Stimulated activated CD4-positive, alpha-beta T cell treated with anti-CD3 and anti-CD28 coated beads, TNF-alpha, amount 100 ng/mL, for 1 hour (primary cell): ENCODE results near the gene TMEM269.

ENCODE experiments used
- DNase-seq, 3 donors: peaks; one replicate each; pipeline ENCODE4 v3.0.0-alpha.2; 2020; ENCODE audit warnings: low read depth in 3 of 3, low spot score in 1 of 3

Gene TMEM269, protein sequence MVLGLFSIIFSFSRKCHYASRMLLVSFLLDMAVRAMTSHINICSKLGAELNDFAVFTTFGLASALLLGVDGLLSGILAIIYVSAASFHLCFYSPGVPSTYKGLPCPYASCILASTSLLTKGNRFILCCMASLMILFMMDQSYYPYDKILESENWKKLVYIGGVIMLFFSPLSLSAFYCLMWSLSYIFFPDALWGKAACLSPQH

DNA sequence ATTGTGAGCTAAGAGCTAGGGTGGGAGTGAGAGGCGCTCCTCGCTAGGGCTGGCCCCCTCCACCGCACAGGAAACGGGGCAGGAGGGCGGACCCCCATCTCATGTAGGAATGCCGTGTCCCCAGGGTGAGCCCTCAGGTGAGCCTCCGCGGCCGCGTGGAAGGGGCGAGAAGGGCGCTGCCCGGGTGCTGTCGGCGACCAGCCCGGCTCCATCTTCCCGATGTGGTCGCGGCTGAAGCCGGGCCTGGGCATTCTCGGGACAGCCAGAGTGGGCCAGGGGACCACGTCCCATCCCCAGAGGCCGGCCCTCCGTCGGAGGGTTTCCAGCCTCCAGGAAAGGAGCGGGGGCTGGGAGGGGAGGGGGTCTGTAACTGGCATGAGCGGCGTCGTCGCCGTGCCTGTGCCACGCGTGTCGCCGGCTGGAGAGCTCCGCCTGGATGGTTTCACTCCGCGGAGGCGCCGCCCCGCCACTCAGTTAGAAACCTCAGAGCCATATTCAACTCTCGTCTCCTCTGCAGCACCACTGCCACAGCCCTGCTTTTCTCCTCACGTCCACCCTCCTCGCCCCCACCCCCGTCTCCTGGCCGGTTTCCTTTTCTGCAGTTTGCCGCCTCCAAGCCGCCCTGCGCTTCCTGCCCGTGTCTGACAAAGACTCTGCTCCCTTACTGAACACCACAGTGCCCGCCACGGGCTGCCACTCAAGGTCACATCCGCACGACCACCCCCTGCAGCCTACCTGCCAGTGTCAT lies at the start of gene TMEM269:
TSS of gene TMEM269 (plus strand) at position 46 of the 748 bp plus-strand sequence. CDS start 4,903 bp downstream, outside the sequence.
- DNase-seq = peak in 2 of 3 donors; percentile 12 to 24

DNA sequence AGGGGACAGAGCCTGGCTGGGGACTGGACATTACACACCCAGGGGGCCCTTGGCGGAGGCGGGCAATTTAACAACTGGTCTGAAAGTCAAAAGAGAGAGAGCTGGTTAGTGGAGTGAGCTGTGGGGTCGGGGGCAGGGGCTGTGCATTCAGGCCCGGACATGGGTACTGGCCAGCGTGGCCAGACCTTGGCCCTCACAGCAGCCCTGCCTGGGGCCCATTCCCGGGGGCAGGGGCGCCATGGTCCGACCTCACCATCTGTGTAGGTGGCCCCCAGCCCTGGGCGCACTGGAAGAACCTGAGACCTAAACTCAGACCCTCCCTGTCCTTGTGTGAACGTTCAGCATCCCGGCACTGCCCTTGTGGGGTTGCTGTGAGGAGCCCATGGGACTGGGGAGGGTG lies 49.7 kb upstream of the TMEM269 start:
- no peak for DNase-seq

DNA sequence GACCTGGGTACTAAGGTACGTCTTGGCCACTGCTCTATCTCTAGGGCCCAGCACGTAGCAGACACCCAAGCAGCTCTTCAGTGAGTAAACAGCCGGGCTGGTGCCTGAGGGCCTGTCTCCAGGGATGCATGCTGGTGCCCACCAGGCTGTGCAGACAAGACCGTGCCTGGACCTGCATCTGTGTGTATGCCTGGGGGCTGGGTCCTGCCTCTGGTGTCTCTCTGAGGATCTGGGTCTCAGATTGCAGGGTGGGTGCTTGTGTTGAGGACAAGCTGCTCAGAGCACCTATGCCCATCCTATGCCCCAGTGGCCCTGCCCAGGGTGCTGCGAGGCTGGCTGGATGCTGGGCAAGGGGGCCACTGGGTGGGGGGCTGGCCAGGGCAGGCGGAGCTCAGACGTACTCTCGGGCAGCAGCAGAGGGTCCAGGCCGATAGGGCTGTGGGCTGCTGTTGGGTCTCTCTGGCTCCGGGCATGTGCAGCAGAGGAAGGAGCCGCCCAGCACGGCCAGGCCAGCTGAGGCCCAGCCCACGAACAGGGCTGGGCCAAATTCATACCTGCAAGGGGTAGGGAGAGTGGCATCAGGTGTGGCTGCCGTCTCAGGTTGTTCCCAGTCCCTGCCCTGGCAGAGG lies 49.2 kb upstream of the TMEM269 start:
- DNase-seq = no peak

DNA sequence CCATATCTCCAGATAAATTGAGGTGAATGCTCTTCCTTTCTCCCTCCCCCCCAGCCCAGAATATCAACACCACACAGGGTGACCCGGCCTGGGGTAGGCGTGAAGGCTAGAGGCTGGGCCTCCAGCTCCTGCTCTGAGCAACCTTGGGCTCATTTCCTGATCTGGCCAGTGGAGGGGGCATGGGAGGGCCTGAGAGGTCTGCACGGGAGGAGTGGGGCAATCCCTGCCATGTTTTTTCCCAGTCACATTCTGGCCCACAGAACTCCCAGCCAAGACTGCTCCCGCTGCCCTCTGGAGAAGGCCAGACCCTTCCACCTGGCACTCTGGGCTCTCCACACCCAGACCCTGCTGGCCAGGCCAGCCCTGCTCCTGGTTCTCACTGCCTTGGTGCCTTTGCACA lies 48.6 kb upstream of the TMEM269 start:
- DNase-seq = no peak

DNA sequence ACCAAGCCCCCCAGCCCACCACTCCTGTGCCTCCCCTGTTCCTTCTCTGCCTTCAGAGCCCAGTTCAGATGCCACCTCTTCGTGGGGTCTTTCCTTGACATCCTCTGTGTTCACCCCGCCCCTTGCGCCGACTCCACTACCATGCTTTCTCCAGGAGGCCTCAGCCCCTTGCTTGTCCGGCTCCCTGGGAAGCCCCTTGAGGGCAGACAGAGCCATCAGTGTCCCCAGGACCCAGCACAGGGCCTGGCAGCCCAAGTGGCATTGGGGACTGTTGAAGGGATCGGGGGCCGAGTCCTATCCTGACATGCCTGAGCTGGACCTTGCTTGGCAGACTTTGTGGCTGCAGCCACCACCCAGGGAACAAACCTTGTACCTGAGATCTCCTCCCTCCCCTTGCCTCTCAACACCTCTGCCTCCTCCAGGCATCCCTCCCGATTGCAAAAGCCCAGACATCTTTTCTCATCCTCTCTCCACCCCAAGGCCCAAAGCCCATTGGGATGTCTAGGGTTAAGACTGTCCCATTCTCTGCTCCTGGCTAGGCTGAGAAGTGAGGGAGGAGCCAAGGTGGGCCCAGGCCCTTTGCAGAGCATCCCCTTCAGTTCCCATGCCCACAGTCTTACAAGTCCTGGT lies 48.1 kb upstream of the TMEM269 start:
- DNase-seq = no peak

DNA sequence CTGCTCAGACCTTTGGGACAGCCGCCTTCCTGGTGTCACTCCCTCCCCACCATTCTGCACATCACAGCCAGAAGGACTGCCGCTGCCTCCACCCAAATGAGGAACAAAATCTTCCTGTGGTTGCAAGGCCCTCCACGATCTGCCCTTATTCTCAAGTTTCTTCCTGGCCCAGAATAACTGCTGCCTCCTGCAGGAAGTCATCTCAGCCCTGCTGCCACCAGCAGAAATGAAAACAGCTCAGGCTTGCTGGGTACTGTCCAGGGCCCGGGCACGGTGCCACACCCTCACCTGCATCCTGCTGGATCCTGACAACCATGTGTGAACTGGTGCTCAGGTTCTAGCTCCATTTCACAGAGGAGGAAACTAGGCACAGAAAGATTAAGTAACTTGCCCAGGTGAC lies 47.5 kb upstream of the TMEM269 start:
- DNase-seq = no peak

DNA sequence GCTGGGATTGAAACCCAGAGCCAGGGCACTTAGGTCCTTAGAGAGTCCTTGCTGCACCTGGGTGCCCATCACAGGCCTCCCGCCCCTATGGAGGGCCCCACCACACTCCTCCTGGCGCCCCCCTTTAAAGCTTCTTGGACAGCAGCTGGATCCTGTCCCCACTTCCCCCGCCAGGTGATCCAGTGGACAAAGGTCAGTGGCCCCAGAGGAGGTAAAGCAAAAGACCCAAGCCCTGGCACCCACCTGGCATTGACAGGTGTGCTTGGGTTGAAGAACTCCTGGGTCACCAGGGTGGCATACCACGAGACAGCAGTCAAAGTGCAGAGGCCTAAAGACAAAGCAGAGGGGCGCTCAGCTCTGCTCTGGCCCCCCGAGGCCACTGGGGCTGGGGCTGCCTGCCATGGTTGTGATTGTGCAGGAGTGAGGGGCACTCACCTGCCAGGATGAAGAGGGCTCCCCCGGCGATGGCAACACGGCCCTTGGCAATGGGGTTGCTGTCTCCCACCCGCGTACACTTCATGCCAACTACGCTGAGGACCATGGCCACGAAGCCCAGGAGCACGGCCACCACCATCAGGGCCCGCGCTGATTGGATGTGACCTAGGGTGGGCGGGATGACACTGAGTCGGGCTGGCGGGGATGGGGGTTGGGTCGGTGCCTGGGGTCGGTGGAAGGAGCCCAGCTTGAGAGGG lies 46.7 kb upstream of the TMEM269 start:
- DNase-seq = no peak

DNA sequence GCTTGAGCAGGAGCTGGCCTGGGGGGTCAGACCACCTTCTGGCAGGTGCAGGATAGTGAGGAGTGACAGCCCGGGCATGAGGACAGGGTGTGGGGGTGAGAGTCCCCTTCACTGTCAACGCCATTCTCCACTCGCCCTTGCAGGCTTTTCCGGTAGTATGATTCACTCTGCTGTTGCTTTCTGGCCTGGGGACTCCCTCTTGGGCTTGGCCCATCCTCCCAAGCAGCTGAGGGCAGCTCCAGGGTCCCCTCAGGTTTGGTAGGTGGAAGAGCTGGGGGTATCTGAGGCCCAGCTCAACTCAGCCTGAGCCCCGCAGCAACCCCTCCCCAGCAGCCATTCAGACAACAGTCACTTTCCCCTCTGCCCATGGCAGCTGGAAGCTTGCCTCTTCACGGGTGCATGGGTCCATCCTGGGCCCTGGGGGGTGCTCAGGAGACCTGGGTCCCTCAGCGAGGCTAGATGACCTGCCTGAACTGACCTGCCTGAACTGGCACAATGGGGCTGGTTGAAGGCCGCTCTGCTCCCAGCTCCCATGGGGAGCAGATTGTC lies 46.0 kb upstream of the TMEM269 start:
- no peak for DNase-seq

DNA sequence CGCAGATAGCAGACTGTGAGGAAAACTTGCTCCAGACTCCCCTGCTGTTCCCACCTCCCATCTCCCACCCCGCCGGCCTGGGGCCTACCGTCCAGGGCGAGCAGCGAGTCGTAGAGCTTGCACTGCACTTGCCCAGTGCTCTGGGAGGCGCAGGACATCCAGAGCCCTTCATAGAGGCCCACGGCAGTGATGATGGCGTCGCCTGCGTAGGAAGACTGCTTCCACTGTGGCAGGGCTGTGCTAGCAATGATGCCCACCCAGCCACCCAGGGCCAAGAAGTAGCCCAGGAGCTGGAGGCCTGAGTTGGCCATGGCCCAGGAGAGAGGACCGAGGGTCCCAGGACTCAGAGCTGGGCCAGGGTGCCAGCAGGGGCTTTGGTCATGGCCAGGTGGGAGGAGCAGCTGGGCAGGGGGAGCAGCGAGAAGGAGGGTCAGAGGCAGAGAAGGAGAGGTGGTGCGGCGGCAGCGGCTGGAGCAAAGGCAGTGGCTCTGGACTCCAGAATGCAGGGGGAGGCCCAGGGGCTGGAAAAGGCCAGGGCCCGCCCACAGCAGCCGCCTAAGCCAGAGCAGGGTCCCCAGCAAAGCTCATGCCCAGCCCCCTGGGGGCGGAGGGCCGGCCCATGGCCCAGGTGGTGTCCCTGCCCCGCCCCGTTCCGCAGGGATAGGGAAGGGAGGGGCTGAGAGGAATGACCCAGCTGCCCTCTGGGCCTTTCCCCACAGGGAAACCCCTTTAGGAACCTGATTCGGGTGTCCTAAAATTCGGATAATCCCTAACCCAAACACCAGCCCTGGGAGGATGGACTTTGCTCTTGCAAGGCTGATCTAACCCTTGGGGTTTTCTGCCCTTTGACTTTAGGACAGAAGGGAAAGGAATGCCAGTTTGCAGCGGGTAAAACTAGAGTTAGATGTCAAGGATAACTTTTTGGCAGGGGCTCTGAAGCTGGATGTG lies 44.8 kb upstream of the TMEM269 start, which contains the start of gene CLDN19:
TSS of gene CLDN19 (minus strand) at position 484 of the 948 bp plus-strand sequence. CDS start at position 311, 173 bp downstream.
- no peak for DNase-seq

DNA sequence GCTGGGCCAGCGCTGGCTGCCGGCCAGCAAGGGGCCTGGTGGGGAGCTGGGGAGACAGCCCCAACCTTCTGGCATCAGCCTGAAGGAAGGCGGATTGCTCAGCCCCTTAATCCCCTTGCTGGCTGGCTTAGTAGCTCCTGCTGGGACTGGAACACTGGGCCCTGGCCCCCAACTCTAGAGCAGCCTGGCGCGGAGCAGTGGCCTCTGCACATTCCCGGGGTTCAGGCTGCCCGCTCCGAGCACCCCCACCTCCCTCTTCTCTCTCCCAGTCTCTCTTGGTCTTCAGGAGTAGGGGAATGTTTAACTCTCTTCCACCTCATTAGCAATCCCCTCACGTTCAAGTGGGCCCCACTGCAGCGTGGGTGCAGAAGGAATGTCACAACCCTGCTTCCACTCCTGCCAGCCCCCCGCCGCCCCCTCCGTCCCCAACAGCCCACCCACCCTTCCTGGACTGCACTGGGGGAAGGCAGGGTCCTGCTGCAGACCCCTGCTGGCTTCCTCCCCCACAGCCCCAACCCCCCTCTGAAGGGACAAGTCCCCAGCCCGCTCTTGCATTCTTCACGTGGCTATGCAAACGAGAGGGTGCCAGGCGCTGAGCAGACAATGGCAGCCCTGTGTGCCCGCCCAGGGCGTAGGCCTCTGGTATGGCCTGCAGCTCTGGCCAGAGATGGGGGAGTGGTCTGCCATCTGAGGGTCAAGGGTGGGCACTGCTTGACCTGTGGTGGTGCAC lies 43.8 kb upstream of the TMEM269 start:
- no peak for DNase-seq

DNA sequence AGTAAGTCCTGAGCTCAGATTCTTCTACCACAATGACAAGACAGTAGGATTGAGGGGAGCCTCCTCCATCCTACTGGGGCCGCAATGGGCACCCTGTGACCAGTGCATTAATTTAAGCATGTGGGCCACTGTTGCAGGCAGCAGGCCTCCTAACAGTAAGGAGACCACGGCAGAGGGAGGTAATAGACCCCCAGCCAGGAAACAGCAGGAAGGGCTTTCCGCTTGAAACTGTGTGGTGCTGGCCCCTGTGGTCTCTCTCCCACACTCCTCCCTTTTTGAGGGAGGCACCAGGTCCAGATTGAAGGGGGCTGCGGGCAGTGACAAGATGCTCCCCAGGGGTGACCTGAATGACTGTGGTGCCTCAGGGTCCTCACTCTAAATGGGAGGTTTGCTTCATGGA lies 43.1 kb upstream of the TMEM269 start:
- DNase-seq = no peak

DNA sequence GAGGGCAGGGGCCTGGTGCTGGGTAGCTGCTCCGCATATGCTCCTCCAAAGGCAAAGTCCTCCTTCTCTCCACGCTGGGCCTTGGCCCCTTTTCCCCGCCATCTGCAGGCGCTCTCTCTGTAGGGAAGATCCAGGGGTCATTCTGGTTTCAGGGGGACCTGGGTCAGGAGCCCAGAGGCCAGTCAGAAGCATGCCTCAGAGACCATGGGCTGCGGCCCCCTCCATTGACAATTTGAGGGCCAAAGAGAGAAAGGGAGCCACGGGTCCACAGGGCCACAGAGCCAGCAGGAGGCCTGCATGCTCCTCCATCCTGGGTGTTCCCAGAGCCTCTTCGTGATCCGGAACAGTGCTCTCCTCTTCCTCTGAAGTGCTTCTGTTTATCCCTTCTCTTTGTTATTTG lies 42.6 kb upstream of the TMEM269 start:
- DNase-seq = no peak

DNA sequence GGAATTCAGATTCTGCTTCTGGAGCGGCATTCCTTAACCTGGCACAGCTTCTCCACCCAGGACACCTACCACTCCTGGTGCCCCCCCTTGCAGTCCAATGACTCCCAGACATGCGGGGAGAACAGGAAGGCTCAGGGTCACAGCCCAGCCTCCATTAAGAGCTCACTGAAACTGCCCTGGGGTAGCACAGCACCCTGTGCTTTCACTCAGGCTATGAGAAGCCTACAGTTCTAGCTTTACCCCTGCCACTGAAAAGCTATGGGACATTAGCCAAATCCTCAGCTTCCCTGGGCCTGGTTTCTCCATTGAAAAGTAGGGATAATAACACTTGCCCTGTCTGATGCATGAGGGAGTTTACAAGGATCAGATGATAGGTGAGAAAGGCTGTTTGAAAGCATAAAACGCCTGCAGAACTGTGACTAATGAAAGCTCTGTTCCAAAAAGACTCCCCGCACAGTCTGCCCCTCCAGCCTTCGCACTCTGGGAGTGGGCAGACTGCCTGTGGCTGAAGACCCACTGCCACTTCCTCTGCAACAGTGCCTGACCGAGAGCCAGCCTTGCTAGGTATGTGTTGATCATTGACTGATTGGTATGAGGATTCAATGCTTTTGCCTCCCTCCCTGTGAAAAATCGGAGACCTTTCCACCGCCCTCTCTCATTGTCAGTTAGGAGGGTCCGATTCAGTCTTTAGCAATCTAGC lies 42.0 kb upstream of the TMEM269 start:
- no peak for DNase-seq

DNA sequence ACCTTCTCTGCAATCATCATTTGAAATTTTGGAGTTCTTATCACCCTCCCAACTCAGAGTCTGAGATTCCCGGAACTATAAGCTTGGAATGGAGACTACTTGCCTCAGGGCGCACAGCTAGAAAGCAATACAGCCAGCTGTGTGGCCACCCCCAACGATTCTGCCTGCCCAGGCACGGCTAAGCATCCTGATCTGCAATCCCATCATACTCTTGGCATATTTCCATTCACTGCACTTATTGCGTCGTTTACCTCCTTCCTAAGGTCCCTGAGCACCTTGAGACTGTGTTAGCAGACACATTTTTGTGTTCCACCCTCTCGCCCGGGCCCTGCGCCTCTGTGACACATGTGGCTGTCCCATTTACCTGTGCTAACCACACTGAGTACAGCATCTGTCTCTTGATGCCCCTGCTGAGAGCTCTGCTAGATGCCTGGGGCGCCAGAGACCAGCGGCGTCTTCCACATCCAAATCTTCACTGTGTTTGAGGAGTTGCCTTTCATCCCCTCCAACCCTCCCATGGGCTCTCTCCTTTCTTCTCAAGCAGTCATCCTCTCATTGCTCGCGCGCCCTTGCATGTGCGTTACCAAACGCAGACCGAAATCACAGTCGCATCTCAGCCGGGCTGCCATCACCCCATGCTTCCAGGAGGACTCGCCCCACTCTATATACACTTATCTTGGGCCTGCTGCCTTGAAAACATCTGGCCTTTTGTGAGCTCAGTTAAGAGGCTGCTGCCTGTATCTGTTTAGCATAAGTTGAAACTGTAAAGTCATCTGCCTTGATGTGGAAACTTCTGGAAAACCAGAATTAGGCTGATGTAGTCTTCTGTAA lies 41.3 kb upstream of the TMEM269 start:
- no peak for DNase-seq

DNA sequence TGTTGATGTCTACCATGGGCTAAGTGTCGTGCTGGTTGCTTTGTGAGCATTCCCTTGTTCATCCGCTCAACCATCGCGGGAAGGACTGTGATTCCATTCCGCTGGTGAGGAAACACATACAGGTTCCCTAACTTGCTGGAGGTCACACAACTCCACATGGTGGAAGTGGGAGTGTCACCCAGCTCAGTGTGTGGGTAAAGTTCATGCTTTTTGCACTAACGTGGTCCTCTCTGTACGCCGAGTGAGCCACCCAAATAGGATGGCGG lies 40.7 kb upstream of the TMEM269 start:
- no peak for DNase-seq

DNA sequence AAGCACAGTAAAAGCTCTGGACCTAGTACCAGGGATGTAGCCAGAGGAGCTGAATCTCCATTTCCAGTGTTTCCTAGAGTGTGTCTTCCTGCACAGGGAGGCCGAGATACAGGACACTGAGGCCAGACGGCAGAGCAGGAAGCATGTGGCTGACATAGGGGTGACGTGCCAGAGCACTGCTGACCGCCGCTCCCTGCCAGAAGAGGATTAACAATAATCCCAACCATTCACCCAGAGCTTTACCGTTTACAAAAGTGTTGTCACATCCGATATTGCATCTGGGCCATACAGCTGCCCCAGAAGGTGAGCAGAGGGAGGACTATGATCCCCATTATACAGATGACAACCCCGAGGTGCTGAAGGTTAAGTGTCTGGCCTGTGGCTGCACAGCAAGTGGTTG lies 38.9 kb upstream of the TMEM269 start:
- no peak for DNase-seq

DNA sequence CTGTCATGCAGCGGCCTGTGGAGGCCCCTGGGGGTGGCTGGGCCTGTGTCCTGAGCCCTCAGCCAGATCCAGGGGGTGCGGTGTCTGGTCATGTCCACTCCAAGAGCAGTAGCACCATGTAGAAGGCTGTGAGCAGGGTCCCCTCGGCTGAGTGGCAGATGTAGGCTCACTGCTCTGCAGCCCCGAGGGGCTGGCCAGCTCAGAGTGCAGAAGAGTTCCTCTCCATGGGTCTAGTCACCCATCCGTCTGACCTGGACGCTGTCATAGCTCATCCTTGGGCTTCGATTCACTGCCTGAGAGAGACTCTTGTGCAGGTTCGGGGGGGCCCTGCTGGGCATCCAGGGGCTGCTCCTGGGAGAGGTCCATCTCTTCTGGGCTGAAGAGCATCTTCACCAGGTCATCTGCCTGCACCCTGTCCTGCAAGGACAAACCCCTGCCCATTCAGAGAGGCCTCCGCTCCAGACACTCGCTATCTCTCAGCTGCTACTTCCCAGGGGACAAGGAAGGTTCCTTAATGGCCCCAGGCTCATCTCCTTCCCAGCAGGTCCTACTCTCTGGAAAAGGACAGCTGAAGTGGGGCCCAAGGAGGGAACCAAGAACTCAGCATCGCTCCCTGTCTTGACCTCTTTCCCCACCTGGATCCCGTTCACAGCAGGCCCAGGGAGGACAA lies 38.2 kb upstream of the TMEM269 start:
- DNase-seq = no peak
